ENCODE results near the gene HSPA12A.

Gene HSPA12A

GRCh38 chr10:116632596-116633215, 109.7 kb downstream of the HSPA12A start:
- no peaks in the 10 kb centered on the region for H3K9me2 ChIP-seq (replicated peaks; ENCODE audit: control insufficient read depth, low read length)
- H3K4me1 ChIP-seq (ENCODE audit: control insufficient read depth, low read length) = no peaks in the 10 kb centered on the region
- TF ChIP-seq CTCF (IDR thresholded peaks at IDR 0.05; ENCODE audit: low read depth, low read length, poor library complexity, severe bottlenecking) (no peak), EZH2phosphoT487 (IDR thresholded peaks at IDR 0.05; ENCODE audit: borderline replicate concordance, low read length) (no peak)
- no peaks in the 10 kb centered on the region for H3K79me2 ChIP-seq (ENCODE audit: control insufficient read depth, low read length)
- no peaks in the 10 kb centered on the region for H3K27me3 ChIP-seq (ENCODE audit: control insufficient read depth, low read length)
- H4K20me1 ChIP-seq (ENCODE audit: control insufficient read depth, insufficient read depth, low read depth, low read length) = no peaks in the 10 kb centered on the region
- H3K27ac ChIP-seq (ENCODE audit: low read depth, low read length) = no peak overlapping the region
- no peaks in the 10 kb centered on the region for H3K9me3 ChIP-seq (ENCODE audit: control insufficient read depth, insufficient read depth, low read length)
- H3K4me3 ChIP-seq (ENCODE audit: low read length) = no peak overlapping the region
- H3F3A ChIP-seq (ENCODE audit: control insufficient read depth, insufficient read depth) = no peaks in the 10 kb centered on the region
- no peaks in the 10 kb centered on the region for H3K36me3 ChIP-seq (ENCODE audit: control insufficient read depth, low read length)
- H3K4me2 ChIP-seq (ENCODE audit: low read length) = no peak overlapping the region

- H3K4me1 ChIP-seq (ENCODE audit: control insufficient read depth, low read length) = no peaks in the 10 kb centered on the region
- no peak overlapping the region for H3K4me2 ChIP-seq (ENCODE audit: low read length)
- TF ChIP-seq EZH2phosphoT487 (IDR thresholded peaks at IDR 0.05; ENCODE audit: borderline replicate concordance, low read length) = no peak
- TF ChIP-seq CTCF (IDR thresholded peaks at IDR 0.05; ENCODE audit: low read depth, low read length, poor library complexity, severe bottlenecking) = no peak
- no peaks in the 10 kb centered on the region for H3F3A ChIP-seq (ENCODE audit: control insufficient read depth, insufficient read depth)
- H3K36me3 ChIP-seq (ENCODE audit: control insufficient read depth, low read length) = no peaks in the 10 kb centered on the region
- H3K79me2 ChIP-seq (ENCODE audit: control insufficient read depth, low read length) = no peaks in the 10 kb centered on the region
- H4K20me1 ChIP-seq (ENCODE audit: control insufficient read depth, insufficient read depth, low read depth, low read length) = no peaks in the 10 kb centered on the region
- H3K9me2 ChIP-seq (replicated peaks; ENCODE audit: control insufficient read depth, low read length) = no peaks in the 10 kb centered on the region
- no peaks in the 10 kb centered on the region for H3K27me3 ChIP-seq (ENCODE audit: control insufficient read depth, low read length)
- H3K4me3 ChIP-seq (ENCODE audit: low read length) = no peak overlapping the region
- H3K9me3 ChIP-seq (ENCODE audit: control insufficient read depth, insufficient read depth, low read length) = no peaks in the 10 kb centered on the region
- no peak overlapping the region for H3K27ac ChIP-seq (ENCODE audit: low read depth, low read length)
These were observed 110.5 kb downstream of the HSPA12A start for GRCh38 chr10:116631871-116632295.

- Histone ChIP-seq H3K4me1 (ENCODE audit: control insufficient read depth, low read length) (no peaks in the 10 kb centered on the region), H3K9me3 (ENCODE audit: control insufficient read depth, insufficient read depth, low read length) (no peaks in the 10 kb centered on the region), H3K27me3 (ENCODE audit: control insufficient read depth, low read length) (no peaks in the 10 kb centered on the region), H4K20me1 (ENCODE audit: control insufficient read depth, insufficient read depth, low read depth, low read length) (no peaks in the 10 kb centered on the region), H3K79me2 (ENCODE audit: control insufficient read depth, low read length) (no peaks in the 10 kb centered on the region), H3K36me3 (ENCODE audit: control insufficient read depth, low read length) (no peaks in the 10 kb centered on the region), H3K4me2 (ENCODE audit: low read length) (no peak overlapping the region), H3K9me2 (replicated peaks; ENCODE audit: control insufficient read depth, low read length) (no peaks in the 10 kb centered on the region), H3K4me3 (ENCODE audit: low read length) (no peak overlapping the region), H3K27ac (ENCODE audit: low read depth, low read length) (no peak overlapping the region), H3F3A (ENCODE audit: control insufficient read depth, insufficient read depth) (no peaks in the 10 kb centered on the region)
- TF ChIP-seq EZH2phosphoT487 (IDR thresholded peaks at IDR 0.05; ENCODE audit: borderline replicate concordance, low read length) = no peak
- no peak for TF ChIP-seq CTCF (IDR thresholded peaks at IDR 0.05; ENCODE audit: low read depth, low read length, poor library complexity, severe bottlenecking)
These were observed 112.3 kb downstream of the HSPA12A start for GRCh38 chr10:116630020-116630419.

Data from DOHH2 (cell line).